Natural killer cell (primary cell): Measurements from ENCODE around the gene PHAF1. TPM values are rescaled to one million over a fixed set of nuclear protein-coding genes. Genes with fewer than 3 reads are reported as not detected.

Experiments used
- ATAC-seq, 3 donors: fragments of 150-1000 bp in 2 of 3; fragments of 200-7000 bp in 1 of 3; cut with Tn5 transposase; 1 replicate in 1 of 3; 2 replicates in 2 of 3; pipeline ENCODE4 v1.10.0; 2021; ENCODE audit warnings: mild to moderate bottlenecking in 2 of 3, moderate library complexity in 2 of 3
- DNase-seq, 2 donors: peaks; one replicate each; pipeline versions ENCODE4 v3.0.0 to v3.0.0-alpha.2; 2013 to 2021; ENCODE audit warnings: mixed read lengths in 1 of 2
- H3K27ac ChIP-seq: one replicate; pipeline ENCODE4 v1.5.1; 2013; ENCODE audit warnings: mild to moderate bottlenecking, low read length
- H3K27me3 ChIP-seq: one replicate; pipeline ENCODE4 v1.6.1; 2013; ENCODE audit warnings: low read length; ENCODE audit not compliant: control insufficient read depth, insufficient read depth
- H3K36me3 ChIP-seq: one replicate; pipeline ENCODE4 v1.6.1; 2013; ENCODE audit warnings: low read length; ENCODE audit not compliant: control insufficient read depth, insufficient read depth
- H3K4me1 ChIP-seq: one replicate; pipeline ENCODE4 v1.6.1; 2013; ENCODE audit warnings: low read length; ENCODE audit not compliant: control insufficient read depth, insufficient read depth
- H3K4me3 ChIP-seq: one replicate; pipeline ENCODE4 v1.5.1; 2013; ENCODE audit warnings: low read length
- H3K9me3 ChIP-seq: one replicate; pipeline ENCODE4 v1.6.1; 2013; ENCODE audit warnings: low read length; ENCODE audit not compliant: control insufficient read depth, insufficient read depth
- H3K27ac Mint-ChIP-seq, 2 donors: one replicate each; pipeline ENCODE4 v1.8.0; 2022; ENCODE audit warnings: mild to moderate bottlenecking in 2 of 2, mixed read lengths in 2 of 2, moderate library complexity in 1 of 2
- H3K27me3 Mint-ChIP-seq, 2 donors: one replicate each; pipeline ENCODE4 v1.8.0; 2022; ENCODE audit warnings: low read depth in 2 of 2, mixed read lengths in 2 of 2
- H3K36me3 Mint-ChIP-seq: one replicate; pipeline ENCODE4 v1.8.0; 2022; ENCODE audit warnings: mixed read lengths
- H3K4me1 Mint-ChIP-seq, 2 donors: one replicate each; pipeline ENCODE4 v1.8.0; 2022; ENCODE audit warnings: mixed read lengths in 2 of 2
- H3K4me3 Mint-ChIP-seq: one replicate; pipeline ENCODE4 v1.8.0; 2022; ENCODE audit warnings: mild to moderate bottlenecking, moderate library complexity, mixed read lengths
- H3K9me3 Mint-ChIP-seq, 2 donors: one replicate each; pipeline ENCODE4 v1.8.0; 2022; ENCODE audit warnings: mixed read lengths in 2 of 2
- CTCF ChIP-seq: fragments of 200-600 bp; IDR thresholded peaks from one replicate; pipeline ENCODE4 v1.8.0; 2022; ENCODE audit warnings: antibody characterized with exemption
- WGBS: methylation state at CpG from one replicate; pipeline ENCODE4 v1.1.7; 2013; ENCODE audit warnings: missing lambda C conversion rate; ENCODE audit not compliant: insufficient coverage; 5-methylcytosine and 5-hydroxymethylcytosine counted together
- intact Hi-C: fragments of 100-400 bp; cut with micrococcal nuclease; formaldehyde crosslinking; loops from one replicate; pipeline ENCODE4 v1.14.2; 2022
- total RNA-seq, 4 donors: library from RNA; stranded (reverse); fragments of 120-200 nt in 1 of 4; gene quantifications; one replicate each; pipeline versions ENCODE4 v1.2.3 to v1.2.4, GENCODE V29; 2013 to 2022

The PHAF1 gene
- total RNA-seq, 3 donors from 2014 or later (not counting 1 experiment from before 2014, with no cell fraction given), result 17.0 to 22.4 (median 22.0) TPM

DNA sequence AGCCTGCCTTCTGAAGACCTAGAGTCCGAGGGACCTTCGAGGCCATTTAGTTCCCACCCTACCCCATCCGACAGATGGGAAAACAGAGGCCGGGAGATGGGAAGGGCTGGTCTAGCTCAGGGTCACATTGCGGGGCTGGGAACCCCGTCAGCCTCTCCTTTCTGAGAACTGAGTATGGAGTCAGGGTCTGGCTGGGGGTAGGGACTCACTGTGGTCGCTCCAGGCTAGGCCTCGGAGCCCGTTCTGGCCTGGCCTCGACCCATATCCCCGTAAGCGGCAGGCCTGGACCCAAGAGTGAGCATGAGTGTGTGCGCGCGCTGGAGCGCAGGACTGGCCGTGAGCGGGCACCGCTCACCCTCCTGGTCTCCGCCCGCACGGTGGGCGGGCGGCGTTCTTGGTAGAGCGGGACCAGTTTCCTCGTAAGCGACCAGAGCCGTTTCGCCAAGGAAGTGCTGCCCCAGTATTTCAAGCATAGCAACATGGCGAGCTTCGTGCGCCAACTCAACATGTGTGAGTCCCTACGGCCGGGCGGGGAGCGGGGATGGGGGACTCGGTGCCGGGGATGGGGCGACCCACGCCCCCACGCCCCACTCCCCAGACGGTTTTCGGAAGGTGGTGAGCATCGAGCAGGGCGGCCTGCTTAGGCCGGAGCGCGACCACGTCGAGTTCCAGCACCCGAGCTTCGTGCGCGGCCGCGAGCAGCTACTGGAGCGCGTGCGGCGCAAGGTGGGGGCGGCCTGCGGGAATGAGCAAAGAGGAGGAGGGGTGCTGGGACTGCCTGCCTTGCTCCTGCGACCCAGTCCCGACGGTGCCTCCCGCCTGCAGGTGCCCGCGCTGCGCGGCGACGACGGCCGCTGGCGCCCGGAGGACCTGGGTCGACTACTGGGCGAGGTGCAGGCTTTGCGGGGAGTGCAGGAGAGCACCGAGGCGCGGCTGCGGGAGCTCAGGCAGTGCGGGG is 55.7 kb downstream of the PHAF1 start:
- DNase-seq, result no peak
- intact Hi-C loops, result no loop called here
- peaks cover 22 to 55% of the 10 kb centered on the region in 2 donors for H3K27me3 Mint-ChIP-seq
- ATAC-seq, result no peak
- 9% methylated on average over 85 of the region's 85 CpGs for WGBS
- no peaks in the 10 kb centered on the region for H3K9me3 ChIP-seq
- peaks cover 13 to 27% of the 10 kb centered on the region in 2 donors for H3K4me1 Mint-ChIP-seq
- no peak overlapping the region for H3K27ac ChIP-seq
- peaks cover 57% of the 10 kb centered on the region for H3K4me1 ChIP-seq
- no peaks in the 10 kb centered on the region for H3K36me3 Mint-ChIP-seq
- H3K4me3 ChIP-seq, result no peak overlapping the region
- no peaks in the 10 kb centered on the region for H3K36me3 ChIP-seq
- peak overlapping the region; percentile 65 for H3K4me3 Mint-ChIP-seq
- H3K27ac Mint-ChIP-seq, result no peak overlapping the region
- H3K9me3 Mint-ChIP-seq, result no peaks in the 10 kb centered on the region
- no peak for TF ChIP-seq CTCF
- H3K27me3 ChIP-seq, result peaks cover 73% of the 10 kb centered on the region

DNA sequence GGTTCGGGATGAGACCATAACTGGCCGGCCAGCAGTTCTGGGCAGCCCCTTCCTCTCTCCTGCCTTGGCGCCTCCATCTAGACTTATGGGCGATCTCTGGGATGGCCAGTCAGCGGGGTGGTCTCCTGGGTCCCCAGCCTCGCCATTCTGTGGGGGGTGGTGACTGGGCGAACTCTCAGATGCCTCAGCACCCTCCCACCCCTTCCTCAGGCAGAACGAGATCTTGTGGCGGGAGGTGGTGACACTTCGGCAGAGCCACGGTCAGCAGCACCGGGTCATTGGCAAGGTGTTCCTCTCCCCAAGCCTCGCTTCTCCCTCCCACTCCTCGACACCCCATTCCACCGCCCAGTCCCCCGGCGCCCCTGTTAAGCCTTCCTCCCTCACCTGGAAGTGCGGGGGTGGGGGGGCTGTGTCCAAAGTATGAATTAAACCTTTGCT is 56.4 kb downstream of the PHAF1 start:
- no peak for TF ChIP-seq CTCF
- Mint-ChIP-seq H3K9me3 (no peaks in the 10 kb centered on the region), H3K27me3 (peaks cover 27 to 58% of the 10 kb centered on the region in 2 donors), H3K36me3 (no peaks in the 10 kb centered on the region), H3K4me1 (peaks cover 11 to 28% of the 10 kb centered on the region in 2 donors), H3K27ac (no peak overlapping the region), H3K4me3 (no peak overlapping the region)
- no peaks in the 10 kb centered on the region for H3K9me3 ChIP-seq
- H3K36me3 ChIP-seq, result no peaks in the 10 kb centered on the region
- intact Hi-C loops, result no loop called here
- no peak overlapping the region for H3K4me3 ChIP-seq
- ATAC-seq, result no peak
- 27% methylated on average over 17 of the region's 18 CpGs for WGBS
- H3K27me3 ChIP-seq, result peaks cover 77% of the 10 kb centered on the region
- no peak for DNase-seq
- H3K27ac ChIP-seq, result no peak overlapping the region
- H3K4me1 ChIP-seq, result peaks cover 56% of the 10 kb centered on the region

- Histone ChIP-seq H3K27me3 (peaks cover 77% of the 10 kb centered on the region), H3K4me3 (no peak overlapping the region), H3K4me1 (peaks cover 51% of the 10 kb centered on the region), H3K36me3 (no peaks in the 10 kb centered on the region), H3K27ac (no peak overlapping the region), H3K9me3 (no peaks in the 10 kb centered on the region)
- H3K27me3 Mint-ChIP-seq, result peaks cover 33 to 62% of the 10 kb centered on the region in 2 donors
- no peak overlapping the region for H3K4me3 Mint-ChIP-seq
- no peak for TF ChIP-seq CTCF
- H3K9me3 Mint-ChIP-seq, result no peaks in the 10 kb centered on the region
- WGBS, result 71% methylated on average over 5 of the region's 5 CpGs
- ATAC-seq (no peak), DNase-seq (no peak)
- intact Hi-C loops, result no loop called here
- H3K4me1 Mint-ChIP-seq, result peaks cover 15 to 32% of the 10 kb centered on the region in 2 donors
- no peak overlapping the region for H3K27ac Mint-ChIP-seq
- no peaks in the 10 kb centered on the region for H3K36me3 Mint-ChIP-seq
These were observed 56.9 kb downstream of the PHAF1 start for GRCh38 chr16:67166598-67167168.
